K562 (cell line): ENCODE data around the gene CLNK. TPM values are rescaled to one million over a fixed set of nuclear protein-coding genes. Genes with fewer than 3 reads are reported as not detected.

ENCODE experiments used
- ATAC-seq: fragments of 200-7000 bp; cut with Tn5 transposase; 3 replicates; pipeline ENCODE4 v1.9.1; 2020; ENCODE audit warnings: moderate library complexity
- BruUV-seq: library from RNA; stranded (reverse); fragments of 400-500 nt; replicated peaks from 2 replicates; lab custom pipeline; 2021; lab: Mats Ljungman, UMichigan
- CTCF ChIA-PET: fragments of 300-600 bp; formaldehyde crosslinking; extraction: SDS; loops from one replicate; lab custom pipeline; 2021; ENCODE audit warnings: low intra/inter-chr PET ratio; lab: Yijun Ruan, JAX
- POLR2A ChIA-PET: fragments of 300-600, 350-650 bp; sonication (Branson Sonifier 250); formaldehyde crosslinking; extraction: SDS; loops from one replicate; lab custom pipeline; 2021; ENCODE audit warnings: antibody characterized with exemption, inconsistent platforms; lab: Yijun Ruan, JAX
- DNase-seq, 4 experiments: peaks; one replicate each; pipeline versions ENCODE4 v3.0.0 to v3.0.0-alpha.2; 2011 to 2018; ENCODE audit warnings: low spot score in 3 of 4, mixed read lengths in 3 of 4; ENCODE audit errors: extremely low read depth in 1 of 4
- FAIRE-seq: peaks from 2 replicates; lab custom pipeline; 2011; peaks lifted over from hg19 to GRCh38; lab: Jason Lieb, UNC
- H2AFZ ChIP-seq: 2 replicates; pipeline ENCODE4 v1.6.0; 2011; ENCODE audit warnings: low read depth, low read length, control low read depth, inconsistent platforms
- H3K27ac ChIP-seq: fragments of 200-600 bp; 3 replicates; pipeline ENCODE4 v1.8.0; 2011; ENCODE audit warnings: low read depth, mild to moderate bottlenecking, control low read depth, inconsistent platforms, low read length, moderate library complexity, mixed read lengths; ENCODE audit errors: extremely low read depth
- H3K27me3 ChIP-seq, 2 experiments: fragments of 300-600 bp in 1 of 2; 2 replicates in 1 of 2; 3 replicates in 1 of 2; pipeline versions ENCODE4 v1.6.0 to v1.8.0; 2011; ENCODE audit warnings: inconsistent platforms in 2 of 2, low read length in 2 of 2, mild to moderate bottlenecking in 1 of 2, mixed read lengths in 1 of 2, moderate library complexity in 1 of 2; ENCODE audit not compliant: control insufficient read depth in 2 of 2, insufficient read depth in 2 of 2
- H3K36me3 ChIP-seq: fragments of 300-600 bp; 3 replicates; pipeline ENCODE4 v1.8.0; 2011; ENCODE audit warnings: mild to moderate bottlenecking, low read length, inconsistent platforms; ENCODE audit not compliant: control insufficient read depth, insufficient read depth
- H3K4me1 ChIP-seq, 2 experiments: fragments of 200-600 bp in 1 of 2; replicated peaks in 1 of 2; 2 replicates in 1 of 2; 3 replicates in 1 of 2; pipeline versions ENCODE4 v1.5.1 to v1.8.0; 2011; ENCODE audit warnings: inconsistent platforms in 2 of 2, low read length in 2 of 2, mild to moderate bottlenecking in 1 of 2, mixed read lengths in 1 of 2, moderate library complexity in 1 of 2; ENCODE audit not compliant: control insufficient read depth in 2 of 2, insufficient read depth in 2 of 2
- H3K4me2 ChIP-seq: 2 replicates; pipeline ENCODE4 v1.6.1; 2011; ENCODE audit warnings: low read length, control low read depth, inconsistent platforms, mixed read lengths; ENCODE audit not compliant: insufficient read depth
- H3K4me3 ChIP-seq: fragments of 200-600 bp; sonication (generic), shearing (Covaris generic); 2 replicates; pipeline ENCODE4 v1.5.1; 2016; ENCODE audit warnings: control low read depth, inconsistent platforms
- H3K79me2 ChIP-seq: fragments of 200-600 bp; 3 replicates; pipeline ENCODE4 v1.8.0; 2011; ENCODE audit warnings: low read length, inconsistent platforms; ENCODE audit not compliant: control insufficient read depth, insufficient read depth
- H3K9ac ChIP-seq, 2 experiments: 2 replicates each; pipeline versions ENCODE4 v1.6.0 to v1.6.1; 2011; ENCODE audit warnings: low read depth in 2 of 2, low read length in 2 of 2, control low read depth in 1 of 2, inconsistent platforms in 1 of 2, mild to moderate bottlenecking in 1 of 2, mixed read lengths in 1 of 2; ENCODE audit not compliant: insufficient read depth in 1 of 2
- H3K9me1 ChIP-seq: one replicate; pipeline ENCODE4 v1.6.0; 2011; ENCODE audit warnings: inconsistent platforms, mild to moderate bottlenecking, low read length, moderate library complexity; ENCODE audit not compliant: control insufficient read depth, insufficient read depth
- H3K9me3 ChIP-seq: replicated peaks from 2 replicates; pipeline ENCODE4 v1.5.1; 2011; ENCODE audit warnings: low read depth, low read length, inconsistent platforms; ENCODE audit not compliant: control insufficient read depth, insufficient read depth
- H4K20me1 ChIP-seq: replicated peaks from 2 replicates; pipeline ENCODE4 v1.6.1; 2011; ENCODE audit warnings: low read length, inconsistent platforms, mixed read lengths; ENCODE audit not compliant: control insufficient read depth, insufficient read depth
- CREB3L1 ChIP-seq: fragments of 450-650 bp; IDR thresholded peaks from 2 replicates; pipeline ENCODE4 v1.6.1; 2014; ENCODE audit warnings: low read depth, mild to moderate bottlenecking, moderate library complexity, borderline replicate concordance
- E2F8 ChIP-seq: fragments of 450-650 bp; IDR thresholded peaks from 2 replicates; pipeline ENCODE4 v1.7.1; 2018; ENCODE audit warnings: mild to moderate bottlenecking, low read depth; ENCODE audit not compliant: partially characterized antibody
- GATAD2A ChIP-seq: fragments of 450-650 bp; IDR thresholded peaks from 2 replicates; pipeline ENCODE4 v1.6.1; 2017
- TCF15 ChIP-seq: fragments of 250-450 bp; sonication (Bioruptor Pico); IDR thresholded peaks from 2 replicates; pipeline ENCODE4 v1.8.0; 2022; ENCODE audit warnings: moderate library complexity, mild to moderate bottlenecking, inconsistent platforms
- ZNF263 ChIP-seq: sonication (generic); formaldehyde crosslinking; IDR thresholded peaks from 2 replicates; pipeline ENCODE4 v1.8.0; 2022; ENCODE audit warnings: mild to moderate bottlenecking, missing genetic modification reagents, borderline replicate concordance
- ZNF766 ChIP-seq: fragments of 200-800 bp; sonication (Bioruptor generic); conservative IDR thresholded peaks from 2 replicates; pipeline ENCODE4 v1.6.1; 2016; ENCODE audit warnings: missing genetic modification characterization, missing compliant biosample characterization
- WGBS: fragments of 100-300 bp; shearing (Covaris generic); methylation state at CpG from one replicate; pipeline ENCODE4 v1.1.6; 2016; ENCODE audit warnings: low coverage, mixed read lengths; ENCODE audit not compliant: insufficient coverage; ENCODE audit errors: missing lambda C conversion rate; 5-methylcytosine and 5-hydroxymethylcytosine counted together
- in situ Hi-C: fragments of 300-500 bp; cut with MboI; formaldehyde crosslinking; loops from 4 replicates; pipeline ENCODE4 v1.15.0; 2018; ENCODE audit warnings: inconsistent platforms, mixed read lengths
- intact Hi-C: fragments of 100-400 bp; cut with micrococcal nuclease; formaldehyde crosslinking; loops from 2 replicates; pipeline ENCODE4 v1.14.2; 2022
- polyA plus RNA-seq, 8 experiments: library from polyadenylated mRNA; depleted of rRNA in 4 of 8; stranded (reverse) in 5 of 8; unstranded in 3 of 8; fragments of >200 nt; fragmentation: Nextera tagmentation in 2 of 8; fragmentation: Illumina TruSeq in 1 of 8; extraction: Ambion mirVana in 2 of 8; extraction: Trizol in 1 of 8; gene quantifications; 2 replicates each; pipeline versions ENCODE4 v1.2.1 to v1.2.3, GENCODE V29; 2011 to 2014; ENCODE audit warnings: inconsistent platforms in 1 of 8, missing spikeins in 1 of 8
- total RNA-seq, 7 experiments: library from RNA; depleted of rRNA in 6 of 7; stranded (reverse); fragments of >200 nt in 6 of 7; fragmentation: Illumina TruSeq in 2 of 7; extraction: Trizol in 2 of 7; gene quantifications; 2 replicates each; pipeline versions ENCODE4 v1.2.1 to v1.2.3, GENCODE V29; 2011 to 2021; ENCODE audit warnings: low replicate concordance in 1 of 7

The CLNK gene
- total and polyA plus RNA-seq, 9 of the 15 experiments (the other 6 are each of a cell fraction or from before 2014, with no cell fraction given), result not detected

DNA sequence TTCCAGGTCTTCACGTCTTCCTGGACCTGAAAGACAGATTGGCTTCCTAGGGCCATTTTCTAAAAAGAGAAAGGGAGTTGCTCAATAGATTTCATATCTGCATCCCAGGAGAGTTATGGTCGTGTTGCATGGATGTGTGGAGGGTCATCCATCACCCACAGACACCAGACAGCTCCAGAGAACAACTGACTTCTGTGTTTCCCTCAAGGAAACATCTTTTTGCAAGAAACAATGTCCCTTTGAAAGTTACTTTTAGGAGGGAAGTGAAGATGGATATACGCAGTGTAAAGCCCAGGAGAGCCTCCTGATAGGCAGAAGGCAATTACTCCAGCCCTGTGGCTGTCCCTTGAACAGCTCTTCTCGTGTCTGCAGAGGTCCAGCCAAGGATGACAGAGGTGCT, 108.3 kb downstream of the CLNK start:
- Histone ChIP-seq H3K79me2 (no peaks in the 10 kb centered on the region), H3K36me3 (no peaks in the 10 kb centered on the region), H3K27ac (no peak overlapping the region), H3K4me2 (no peak overlapping the region), H3K9me1 (no peaks in the 10 kb centered on the region), H3K9me3 (no peaks in the 10 kb centered on the region), H3K27me3 (no peaks in the 10 kb centered on the region; a peak in 1 of 5 replicates), H3K4me3 (no peak overlapping the region), H3K4me1 (no peaks in the 10 kb centered on the region), H3K9ac (no peak overlapping the region), H2AFZ (no peak overlapping the region), H4K20me1 (no peaks in the 10 kb centered on the region; the same call in 1 of the 2 replicates)
- ATAC-seq (no peak), DNase-seq (no peak), FAIRE-seq (no peak)
- 2% methylated on average over 4 of the region's 4 CpGs for WGBS
- BruUV-seq, result no TSS peak
- ChIA-PET CTCF (no interaction called here), POLR2A (no interaction called here)
- TF ChIP-seq ZNF263 (CRISPR knock-in tag) (no peak), ZNF766 (CRISPR knock-in tag) (no peak), GATAD2A (no peak), TCF15 (CRISPR knock-in tag) (no peak), CREB3L1 (no peak), E2F8 (no peak)
- in situ Hi-C loops (loop anchor here (25.0 kb wide), 1 partner anchor 836 kb away; no protein-coding TSS in a partner anchor), intact Hi-C loops (no loop called here)
